ENCODE data around the gene ACOT8.
"Not testable (repeated sequence)": the region's sequence is repeated elsewhere in the genome, so short reads cannot be mapped to it uniquely, and the experiment has no call there.

ACOT8 gene

DNA sequence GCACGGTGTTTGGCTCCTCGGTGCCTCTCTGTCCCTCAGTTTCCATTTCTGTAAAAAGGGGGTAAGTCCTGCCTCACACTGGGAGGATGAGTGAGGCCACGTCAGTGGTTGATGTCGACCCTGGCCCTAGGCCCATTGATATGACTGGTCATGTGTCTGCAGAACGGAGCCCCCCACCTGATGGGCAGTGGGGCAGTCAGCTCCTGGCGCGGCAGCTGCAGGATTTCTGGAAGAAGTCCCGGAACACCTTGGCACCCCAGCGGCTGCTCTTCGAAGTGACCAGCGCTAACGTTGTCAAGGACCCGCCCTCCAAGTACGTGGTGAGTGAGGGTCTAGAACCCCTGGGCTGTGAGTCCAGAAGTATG lies 22.4 kb downstream of the ACOT8 start:
- peaks cover 0 to 6% of the 10 kb centered on the region in 2 donors for H3K27me3 Mint-ChIP-seq
- H3K36me3 Mint-ChIP-seq = peaks cover 2 to 3% of the 10 kb centered on the region in 2 donors
- no peaks in the 10 kb centered on the region for H3K9me3 Mint-ChIP-seq
- peaks cover 7 to 10% of the 10 kb centered on the region in 2 donors for H3K4me1 Mint-ChIP-seq
- DNase-seq (no peak), ATAC-seq (replicated peaks) (no peak)
- H3K27ac Mint-ChIP-seq = no peak overlapping the region
- H3K4me3 Mint-ChIP-seq = peak overlapping the region in 1 of 2 donors; percentile 80

DNA sequence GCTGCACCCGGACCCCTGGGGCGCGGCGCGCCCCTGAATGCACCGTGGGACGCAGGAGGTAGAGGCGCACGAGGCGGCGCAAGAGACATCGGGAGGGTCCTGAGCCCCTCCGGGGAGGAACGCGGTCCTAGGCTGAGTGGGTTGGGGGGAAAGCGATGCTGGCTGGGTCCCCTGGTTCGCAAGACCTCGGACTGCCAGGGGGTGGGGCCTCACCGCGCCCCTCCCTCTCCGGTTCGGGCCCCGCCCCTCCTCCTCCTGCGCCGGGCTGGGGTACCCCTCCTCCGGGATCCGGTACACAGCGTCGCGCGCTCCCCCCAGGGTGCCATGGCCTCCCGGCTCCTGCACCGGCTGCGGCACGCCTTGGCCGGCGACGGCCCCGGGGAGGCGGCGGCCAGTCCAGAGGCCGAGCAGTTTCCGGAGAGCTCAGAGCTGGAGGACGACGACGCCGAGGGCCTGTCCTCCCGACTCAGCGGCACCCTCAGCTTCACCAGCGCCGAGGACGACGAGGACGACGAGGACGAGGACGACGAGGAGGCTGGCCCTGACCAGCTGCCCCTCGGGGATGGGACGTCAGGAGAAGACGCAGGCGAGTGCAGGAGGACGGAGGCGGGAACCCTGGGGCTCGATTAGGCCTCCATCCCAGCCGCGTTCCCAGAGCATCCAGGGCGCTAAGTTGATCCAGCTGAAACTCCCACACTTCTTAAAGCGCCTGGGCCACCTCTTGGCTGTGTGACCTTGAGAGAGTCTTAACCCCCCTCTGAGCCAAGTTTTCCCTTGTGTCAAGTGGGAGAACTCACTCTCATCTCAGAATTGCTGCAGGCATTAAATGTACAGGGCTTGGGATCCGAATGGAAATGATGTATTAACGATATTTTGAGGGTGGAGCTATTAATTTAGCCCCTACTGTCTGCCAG lies 23.1 kb downstream of the ACOT8 start:
- Mint-ChIP-seq H3K4me1 (peaks cover 7 to 10% of the 10 kb centered on the region in 2 donors), H3K36me3 (peaks cover 2 to 3% of the 10 kb centered on the region in 2 donors), H3K27me3 (peaks cover 0 to 6% of the 10 kb centered on the region in 2 donors), H3K27ac (no peak overlapping the region), H3K4me3 (peak overlapping the region; percentile 80 to 84), H3K9me3 (no peaks in the 10 kb centered on the region)
- DNase-seq = no peak
- peak; percentile 69 to 73 for ATAC-seq (replicated peaks)

DNA sequence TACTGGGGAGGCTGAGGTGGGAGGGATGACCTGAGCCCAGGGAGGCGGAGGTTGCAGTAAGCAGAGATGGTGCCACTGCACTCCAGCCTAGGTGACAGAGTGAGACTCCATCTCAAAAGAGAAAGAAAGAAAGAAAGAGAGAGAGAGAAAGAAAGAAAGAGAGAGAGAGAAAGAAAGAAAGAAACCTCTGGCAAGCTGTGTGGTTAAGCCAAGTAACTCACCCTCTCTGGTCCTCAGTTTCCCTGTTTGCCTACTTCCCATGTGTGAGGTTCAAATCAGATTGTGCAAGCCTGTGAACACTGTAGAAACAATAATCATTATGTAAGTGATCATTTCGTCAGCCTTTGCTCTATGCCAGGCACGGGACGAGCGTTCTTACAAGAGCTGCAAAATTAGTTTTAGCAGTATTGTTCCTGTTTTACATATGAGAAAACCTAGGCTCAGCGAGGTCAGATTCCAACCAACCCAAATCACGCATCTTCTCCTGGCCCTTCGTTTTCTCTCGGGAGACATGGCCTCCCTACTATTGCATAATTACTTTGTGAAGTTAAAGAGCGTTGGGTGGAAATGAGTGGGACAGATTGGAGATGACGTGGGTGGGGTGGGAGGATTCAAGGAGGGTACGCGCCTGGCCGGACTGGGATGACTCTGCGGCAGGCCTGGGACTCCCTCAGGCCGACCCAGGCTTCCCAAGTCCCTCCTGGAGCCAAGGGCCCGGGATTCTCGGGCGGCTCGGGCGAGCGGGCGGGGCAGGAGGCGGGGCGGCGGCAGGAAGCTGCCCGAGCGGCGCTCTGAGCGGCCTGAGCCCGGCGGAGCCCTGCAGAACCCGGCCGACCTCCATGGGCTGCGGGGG lies 23.9 kb downstream of the ACOT8 start, which contains the start of gene SNX21:
SNX21 (plus strand) TSS at position 770 of the 853 bp plus-strand sequence. CDS start 121 bp downstream, outside the sequence.
- H3K9me3 Mint-ChIP-seq = no peaks in the 10 kb centered on the region
- DNase-seq = no peak
- H3K36me3 Mint-ChIP-seq = peaks cover 2 to 3% of the 10 kb centered on the region in 2 donors
- H3K27me3 Mint-ChIP-seq = peaks cover 0 to 9% of the 10 kb centered on the region in 2 donors
- peaks cover 7 to 10% of the 10 kb centered on the region in 2 donors for H3K4me1 Mint-ChIP-seq
- peak within 1 kb of the TSS; percentile 89 for H3K27ac Mint-ChIP-seq
- ATAC-seq (replicated peaks) = peak; percentile 64 to 75
- peak within 1 kb of the TSS; percentile 80 to 84 for H3K4me3 Mint-ChIP-seq

DNA sequence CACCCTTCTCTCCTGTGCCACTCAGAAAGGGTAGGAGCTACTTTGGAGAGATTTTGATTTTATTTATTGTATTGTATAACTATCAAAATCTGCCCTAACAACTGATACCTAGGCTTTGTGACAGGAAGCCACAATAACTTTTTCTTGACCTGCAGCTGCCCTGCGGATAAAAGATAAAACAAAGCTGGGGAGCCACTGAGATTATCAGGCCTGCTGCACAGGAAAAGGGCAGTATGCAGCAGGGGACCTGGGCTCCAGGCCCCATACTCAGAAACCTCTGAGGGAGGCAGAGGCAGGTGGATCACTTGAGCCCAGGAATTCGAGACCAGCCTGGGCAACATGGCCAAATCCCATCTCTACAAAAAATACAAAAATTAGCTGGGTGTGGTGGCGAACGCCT lies 24.6 kb downstream of the ACOT8 start:
- Mint-ChIP-seq H3K4me3 (peak overlapping the region; percentile 80 to 84), H3K4me1 (peaks cover 7 to 10% of the 10 kb centered on the region in 2 donors), H3K9me3 (no peaks in the 10 kb centered on the region), H3K27ac (no peak overlapping the region), H3K27me3 (peaks cover 0 to 13% of the 10 kb centered on the region in 2 donors), H3K36me3 (peaks cover 2 to 3% of the 10 kb centered on the region in 2 donors)
- ATAC-seq (replicated peaks) (no peak), DNase-seq (no peak)

DNA sequence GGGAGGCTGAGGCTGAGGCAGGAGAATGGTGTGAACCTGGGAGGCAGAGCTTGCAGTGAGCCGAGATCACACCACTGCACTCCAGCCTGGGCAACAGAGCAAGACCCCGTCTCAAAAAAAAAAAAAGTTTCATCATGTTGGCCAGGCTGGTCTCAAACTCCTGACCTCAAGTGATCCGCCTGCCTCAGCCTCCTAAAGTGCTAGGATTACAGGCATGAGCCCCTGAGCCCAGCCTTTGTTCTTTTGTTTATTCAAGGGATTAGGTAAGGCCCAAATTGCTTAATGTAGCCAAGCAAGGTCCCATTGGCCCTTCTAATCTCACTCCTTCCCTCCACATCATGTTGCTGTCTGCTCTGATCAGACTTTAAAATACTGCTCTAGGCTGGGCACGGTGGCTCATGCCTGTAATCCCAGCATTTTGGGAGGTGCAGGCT lies 27.5 kb downstream of the ACOT8 start:
- H3K4me1 Mint-ChIP-seq; H3K4me3 Mint-ChIP-seq; H3K27ac Mint-ChIP-seq; ATAC-seq (replicated peaks); H3K36me3 Mint-ChIP-seq; H3K9me3 Mint-ChIP-seq; DNase-seq: not testable (repeated sequence)
- H3K27me3 Mint-ChIP-seq = peaks cover 3 to 13% of the 10 kb centered on the region in 2 donors

DNA sequence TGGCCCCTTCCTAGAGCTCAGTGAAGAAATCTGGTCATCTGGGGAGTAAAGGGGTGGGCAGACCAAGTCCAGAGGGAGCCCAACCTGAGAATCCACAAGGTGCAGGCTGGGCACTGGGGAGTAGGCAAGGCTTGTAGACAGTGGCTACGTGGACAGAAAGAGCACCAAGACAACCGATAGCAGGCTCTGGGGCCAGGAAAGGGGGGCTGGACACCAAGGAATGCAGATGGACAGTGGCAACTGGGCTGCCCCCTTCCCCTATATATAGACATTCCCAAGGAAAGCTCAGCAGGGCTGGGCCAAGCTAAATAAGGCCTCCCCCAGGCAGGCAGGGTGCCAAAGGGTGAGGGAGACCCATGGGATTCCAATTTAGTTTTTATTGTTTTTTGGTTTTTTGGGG lies 28.6 kb downstream of the ACOT8 start:
- H3K27ac Mint-ChIP-seq = no peak overlapping the region
- H3K4me1 Mint-ChIP-seq = peaks cover 15 to 20% of the 10 kb centered on the region in 2 donors
- ATAC-seq (replicated peaks) = no peak
- H3K4me3 Mint-ChIP-seq = no peak overlapping the region
- no peak for DNase-seq
- peaks cover 0 to 7% of the 10 kb centered on the region in 2 donors for H3K9me3 Mint-ChIP-seq
- peaks cover 13 to 22% of the 10 kb centered on the region in 2 donors for H3K27me3 Mint-ChIP-seq
- no peaks in the 10 kb centered on the region for H3K36me3 Mint-ChIP-seq

DNA sequence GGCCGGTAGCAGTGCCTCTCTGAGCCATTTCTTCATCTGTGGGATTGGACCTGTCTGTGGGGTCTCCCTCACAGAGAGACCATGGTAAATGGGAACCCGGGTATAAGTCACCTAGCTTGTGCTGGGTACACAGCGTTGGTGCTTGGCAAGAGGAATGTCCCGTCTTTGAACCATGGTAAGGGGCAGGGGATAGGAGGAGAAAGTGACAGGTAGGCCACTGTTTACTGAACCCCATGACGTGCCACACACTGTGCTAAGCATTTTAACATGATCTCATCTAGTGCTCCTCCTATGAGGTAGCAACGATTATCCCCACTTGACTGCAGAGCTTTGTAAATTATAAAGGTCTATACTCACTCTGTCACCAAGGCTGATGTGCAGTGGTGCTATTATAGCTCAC lies 29.5 kb downstream of the ACOT8 start:
- Mint-ChIP-seq H3K4me3 (no peak overlapping the region), H3K36me3 (no peaks in the 10 kb centered on the region), H3K4me1 (peaks cover 13 to 18% of the 10 kb centered on the region in 2 donors), H3K27ac (no peak overlapping the region), H3K27me3 (peaks cover 20 to 25% of the 10 kb centered on the region in 2 donors), H3K9me3 (peaks cover 0 to 7% of the 10 kb centered on the region in 2 donors)
- ATAC-seq (replicated peaks) (no peak), DNase-seq (no peak)

DNA sequence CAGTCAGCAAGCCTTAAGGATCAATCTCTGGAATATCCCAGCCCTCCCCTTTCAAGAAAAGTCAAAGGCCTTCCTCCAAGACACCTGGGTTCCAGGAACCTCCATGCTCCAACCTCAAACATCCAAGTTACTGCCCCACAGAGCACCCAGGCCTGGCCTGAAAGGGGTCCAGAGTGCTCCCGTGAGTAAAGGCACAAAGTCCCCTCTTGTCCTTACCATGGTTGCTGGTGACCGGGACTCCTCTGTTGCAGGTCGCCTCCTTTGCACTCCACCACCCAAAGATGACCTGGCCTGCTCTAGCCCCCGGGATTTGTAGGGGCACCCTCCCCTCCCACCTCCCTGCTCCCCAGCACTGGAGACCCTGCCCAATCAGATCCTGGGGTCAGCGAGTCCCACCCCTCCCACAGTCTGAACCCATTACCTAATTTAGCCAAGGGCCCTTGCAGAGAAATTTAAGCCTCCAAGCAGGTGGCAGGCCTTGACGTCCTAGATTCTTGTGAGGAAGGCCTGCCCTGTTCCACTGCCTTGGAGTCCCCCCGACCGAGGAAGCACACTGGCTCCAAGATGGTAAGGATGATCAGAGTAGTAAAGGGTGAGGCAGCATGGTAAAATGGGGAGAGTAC lies 30.1 kb downstream of the ACOT8 start, which contains the start of gene TNNC2:
TNNC2 (minus strand) TSS at position 283 of the 623 bp plus-strand sequence; CDS start at position 219, 64 bp downstream.
- H3K4me3 Mint-ChIP-seq = no peak within 1 kb of the TSS
- no peak for DNase-seq
- peaks cover 0 to 7% of the 10 kb centered on the region in 2 donors for H3K9me3 Mint-ChIP-seq

DNA sequence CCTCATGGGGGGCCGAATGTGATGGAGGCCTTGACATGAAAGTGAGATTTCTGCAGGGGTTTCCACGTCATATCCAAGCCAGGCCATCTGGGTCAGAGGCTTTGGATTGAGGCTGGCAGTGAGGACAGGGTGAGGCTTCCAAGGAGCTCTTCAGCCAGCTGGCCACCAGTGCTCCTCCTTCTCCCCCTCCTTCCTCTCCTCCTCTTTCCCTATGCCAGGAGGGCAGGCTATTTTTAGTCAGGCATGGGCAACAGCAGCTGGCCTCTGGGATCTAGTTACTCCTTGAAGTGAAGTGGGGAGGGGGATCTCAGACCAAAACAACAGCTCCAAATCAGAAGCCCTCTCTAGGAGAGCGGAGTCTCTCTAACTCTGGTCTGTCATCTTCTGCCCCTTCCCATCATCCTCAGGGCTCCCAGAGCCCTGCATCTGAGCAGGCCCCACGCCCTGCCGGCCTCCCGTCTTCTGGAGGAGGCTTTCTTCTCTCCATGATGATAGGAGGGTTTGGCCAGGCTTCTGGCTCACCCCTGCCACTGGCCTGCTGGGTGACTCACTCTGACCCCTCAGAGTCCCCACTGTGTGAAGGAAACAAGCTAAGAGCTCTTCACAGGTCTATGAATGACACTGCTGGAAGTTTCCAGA lies 30.7 kb downstream of the ACOT8 start:
- Mint-ChIP-seq H3K9me3 (peaks cover 0 to 7% of the 10 kb centered on the region in 2 donors), H3K27me3 (peaks cover 28 to 34% of the 10 kb centered on the region in 2 donors), H3K36me3 (no peaks in the 10 kb centered on the region), H3K27ac (no peak overlapping the region), H3K4me3 (no peak overlapping the region), H3K4me1 (peaks cover 12 to 18% of the 10 kb centered on the region in 2 donors)
- no peak for DNase-seq
- no peak for ATAC-seq (replicated peaks)

More for the DNA sequence above, 30.1 kb downstream of the ACOT8 start, which contains the start of gene TNNC2:
- peaks cover 12 to 18% of the 10 kb centered on the region in 2 donors for H3K4me1 Mint-ChIP-seq
- no peak within 1 kb of the TSS for H3K27ac Mint-ChIP-seq
- H3K27me3 Mint-ChIP-seq = peaks cover 25 to 30% of the 10 kb centered on the region in 2 donors
- ATAC-seq (replicated peaks) = no peak
- H3K36me3 Mint-ChIP-seq = no peaks in the 10 kb centered on the region

DNA sequence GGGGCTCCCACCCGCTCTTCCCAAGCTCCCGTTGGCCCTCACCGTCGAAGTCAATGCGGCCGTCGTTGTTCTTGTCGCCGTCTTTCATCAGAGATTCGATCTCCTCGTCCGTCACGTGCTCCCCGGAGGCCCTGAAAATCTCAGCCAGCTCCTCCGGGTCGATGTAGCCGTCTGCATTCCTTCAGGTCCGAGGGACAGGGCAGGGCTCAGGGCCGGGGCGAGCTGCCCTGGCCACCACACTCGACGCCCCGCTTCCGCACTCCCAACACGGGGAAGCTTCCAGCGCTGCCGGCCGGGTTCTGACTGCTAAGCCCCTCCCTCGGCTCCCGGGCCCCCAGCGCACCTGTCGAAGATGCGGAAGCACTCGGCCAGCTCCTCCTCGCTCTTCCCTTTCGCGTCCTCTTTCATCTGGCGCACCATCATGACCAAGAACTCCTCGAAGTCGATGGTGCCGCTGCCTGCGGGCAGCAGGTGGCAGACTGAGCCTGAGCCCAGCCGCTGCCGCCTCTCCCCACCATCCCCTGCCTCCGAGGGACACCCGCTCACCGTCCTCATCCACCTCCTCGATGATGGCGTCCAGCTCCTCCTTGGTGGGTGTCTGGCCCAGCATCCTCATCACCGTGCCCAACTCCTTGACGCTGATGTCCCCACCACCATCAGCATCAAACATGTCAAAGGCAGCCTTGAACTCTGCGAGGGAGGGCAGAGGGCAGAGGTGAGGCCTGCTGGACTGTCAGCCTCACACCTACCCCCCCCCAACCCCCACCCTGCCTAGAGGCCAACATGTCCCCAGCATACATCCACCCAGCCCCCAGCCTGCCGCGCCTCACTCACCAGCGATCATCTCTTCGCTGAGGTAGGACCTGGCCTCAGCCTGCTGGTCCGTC lies 33.0 kb downstream of the ACOT8 start:
- H3K27me3 Mint-ChIP-seq = peaks cover 33 to 40% of the 10 kb centered on the region in 2 donors
- no peaks in the 10 kb centered on the region for H3K36me3 Mint-ChIP-seq
- H3K9me3 Mint-ChIP-seq = peaks cover 0 to 7% of the 10 kb centered on the region in 2 donors
- ATAC-seq (replicated peaks) = peak; percentile 80 to 82
- peak overlapping the region; percentile 80 for H3K27ac Mint-ChIP-seq
- H3K4me3 Mint-ChIP-seq = peak overlapping the region; percentile 79
- DNase-seq = peak; percentile 13
- H3K4me1 Mint-ChIP-seq = peaks cover 15 to 24% of the 10 kb centered on the region in 2 donors

DNA sequence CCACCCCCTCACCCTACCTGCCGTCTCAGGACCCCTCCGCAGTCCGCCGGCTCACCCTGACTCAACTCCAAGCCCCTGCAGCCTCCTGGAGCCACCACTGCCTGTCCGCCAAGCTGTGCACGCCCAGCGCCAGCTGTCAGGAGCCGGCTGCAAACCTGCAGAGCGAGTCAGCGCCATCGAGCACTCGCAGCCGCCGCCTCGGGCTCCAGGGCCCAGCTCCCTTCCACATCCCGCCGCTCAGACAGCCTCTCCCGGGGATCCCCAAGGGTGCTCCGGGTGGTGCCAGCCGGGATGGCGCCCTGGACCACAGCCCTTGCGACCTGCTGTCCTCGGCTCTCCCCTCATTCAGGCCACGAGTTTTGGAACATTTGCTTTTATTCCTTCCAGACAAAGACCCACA lies 34.3 kb downstream of the ACOT8 start:
- H3K4me3 Mint-ChIP-seq = peak overlapping the region; percentile 25 to 31
- no peak for DNase-seq
- no peaks in the 10 kb centered on the region for H3K36me3 Mint-ChIP-seq
- peak in 1 of 2 donors; percentile 42 for ATAC-seq (replicated peaks)
- H3K4me1 Mint-ChIP-seq = peaks cover 16 to 24% of the 10 kb centered on the region in 2 donors
- H3K27ac Mint-ChIP-seq = no peak overlapping the region
- H3K9me3 Mint-ChIP-seq = peaks cover 0 to 7% of the 10 kb centered on the region in 2 donors
- H3K27me3 Mint-ChIP-seq = peaks cover 33 to 34% of the 10 kb centered on the region in 2 donors

DNA sequence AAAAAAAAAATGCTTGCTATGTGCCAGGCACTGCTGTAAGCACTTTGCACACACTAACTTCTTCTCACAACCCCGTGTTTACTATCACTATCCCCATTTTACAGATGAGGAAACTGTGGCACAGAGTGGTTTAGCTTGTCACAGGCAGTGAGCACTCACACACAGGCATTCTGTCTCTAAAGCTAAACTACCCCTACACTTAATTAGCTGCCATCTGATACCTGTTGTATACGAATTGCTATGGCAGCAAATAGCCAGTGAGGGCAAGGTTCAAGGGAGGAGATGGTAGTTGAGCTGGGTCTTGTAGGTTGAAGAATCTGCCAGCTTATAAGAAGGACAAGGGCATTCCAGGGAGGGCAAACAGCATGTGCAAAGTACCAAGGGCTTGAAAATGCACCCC lies 35.2 kb downstream of the ACOT8 start:
- Mint-ChIP-seq H3K27ac (no peak overlapping the region), H3K36me3 (no peaks in the 10 kb centered on the region), H3K9me3 (peaks cover 0 to 7% of the 10 kb centered on the region in 2 donors), H3K4me3 (no peak overlapping the region), H3K4me1 (peaks cover 16 to 24% of the 10 kb centered on the region in 2 donors), H3K27me3 (peaks cover 33 to 34% of the 10 kb centered on the region in 2 donors)
- DNase-seq = no peak
- ATAC-seq (replicated peaks) = no peak

Measured in stimulated activated naive B cell treated with anti-CD40 and anti-IgM and Interleukin-4, amounts not matched to agents 10 μg/mL and 1 μg/mL and 100 μg/mL, for 72 hours (primary cell).